H1 (cell line): ENCODE measurements around the gene SLIT3. TPM values are rescaled to one million over a fixed set of nuclear protein-coding genes. Genes with fewer than 3 reads are reported as not detected.

ENCODE experiments used
- GTF2F1 ChIP-seq: IDR thresholded peaks from 2 replicates; pipeline ENCODE4 v1.6.1; 2012; ENCODE audit warnings: low read depth, low read length, improper control_type of control experiment, borderline replicate concordance
- MAFK ChIP-seq: IDR thresholded peaks from 2 replicates; pipeline ENCODE4 v1.6.1; 2012; ENCODE audit warnings: low read depth, mild to moderate bottlenecking, improper control_type of control experiment, low read length
- RAD21 ChIP-seq, 2 experiments: IDR thresholded peaks in 1 of 2; conservative IDR thresholded peaks in 1 of 2; 2 replicates each; pipeline ENCODE4 v1.6.1; 2011; ENCODE audit warnings: low read depth in 2 of 2, low read length in 2 of 2, improper control_type of control experiment in 1 of 2, inconsistent platforms in 1 of 2, mild to moderate bottlenecking in 1 of 2, moderate library complexity in 1 of 2
- SP2 ChIP-seq: IDR thresholded peaks from 2 replicates; pipeline ENCODE4 v1.6.1; 2012; ENCODE audit warnings: mild to moderate bottlenecking, low read length, inconsistent platforms
- TBP ChIP-seq: IDR thresholded peaks from 2 replicates; pipeline ENCODE4 v1.6.1; 2011; ENCODE audit warnings: low read depth, low read length, improper control_type of control experiment
- YY1 ChIP-seq: IDR thresholded peaks from 2 replicates; pipeline ENCODE4 v1.6.1; 2011; ENCODE audit warnings: low read depth, mild to moderate bottlenecking, low read length
- polyA plus RNA-seq, 7 experiments: library from polyadenylated mRNA; depleted of rRNA in 3 of 7; stranded (reverse) in 5 of 7; unstranded in 2 of 7; fragments of >200 nt in 5 of 7; fragments of 200-250 nt in 2 of 7; gene quantifications; 1 replicate in 5 of 7; 2 replicates in 1 of 7; 4 replicates in 1 of 7; pipeline versions ENCODE4 v1.2.1 to v1.2.3, GENCODE V29; 2011 to 2013; ENCODE audit warnings: missing spikeins in 2 of 7, mixed read lengths in 2 of 7
- total RNA-seq: library from RNA; stranded (reverse); fragmentation: NEBNext Ultra II Directional; extraction: Animal tissue kit (Norgen Biotek cat#: 25700); gene quantifications from 2 replicates; pipeline ENCODE4 v1.2.1, GENCODE V29; 2021

Gene SLIT3
- total and polyA plus RNA-seq, 2 of the 8 experiments (the other 6 are each of a cell fraction or from before 2014, with no cell fraction given) = 1.1 to 1.2 TPM

DNA sequence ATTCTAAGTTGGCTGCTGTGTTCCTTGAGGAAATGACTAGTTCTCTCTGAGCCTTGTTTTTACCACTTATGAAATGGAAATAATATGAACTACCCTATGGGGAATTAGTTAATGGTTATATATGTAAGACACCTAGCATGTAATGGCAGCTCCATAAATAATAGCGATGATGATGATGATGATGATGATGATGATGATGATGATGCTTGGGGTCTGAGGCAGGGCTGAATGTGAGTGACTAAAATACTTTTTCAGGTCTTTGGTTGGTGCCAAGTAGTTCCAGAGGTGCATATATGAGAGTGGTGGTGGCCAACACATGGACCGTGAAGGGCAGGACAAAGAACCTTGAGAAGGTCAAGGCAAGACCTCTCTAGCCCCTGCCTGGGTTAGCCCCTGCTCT lies 598.4 kb downstream of the SLIT3 start (continued):
- TF ChIP-seq SP2 (no peak), MAFK (no peak), YY1 (no peak), TBP (no peak), GTF2F1 (no peak), RAD21 (IDR thresholded peaks at IDR 0.05 in 1 of 2, conservative IDR thresholded peaks at IDR 0.05 in 1 of 2; ENCODE audit: low read depth in 2 of 2, low read length in 2 of 2) (no peak)
